ENCODE measurements around the gene LAMA5. TPM values are rescaled to one million over a fixed set of nuclear protein-coding genes. Genes with fewer than 3 reads are reported as not detected.

LAMA5 gene
- total RNA-seq, 4 donors from 2014 or later = 13.0 to 35.8 (median 22.7) TPM

GRCh38 chr20:62362991-62363919 is 3.9 kb downstream of the LAMA5 start:
- intact Hi-C loops (cut with DNase I; ENCODE audit: low total_unique reads) (no loop called here), in situ Hi-C loops (cut with MboI; ENCODE audit: low sequenced_read_pairs in 4 of 4) (no loop called here)
- peak in 1 of 5 experiments; percentile 8 for TF ChIP-seq CTCF (IDR thresholded peaks at IDR 0.05 in 4 of 5, conservative IDR thresholded peaks at IDR 0.05 in 1 of 5)
- TF ChIP-seq POLR2A (IDR thresholded peaks at IDR 0.05) = no peak
- no peaks in the 10 kb centered on the region for H3K27me3 ChIP-seq
- DNase-seq = peak in 1 of 2 donors; percentile 11
- peaks cover 50 to 60% of the 10 kb centered on the region in 2 donors for H3K4me1 ChIP-seq
- H3K9me3 ChIP-seq = no peaks in the 10 kb centered on the region
- no peaks in the 10 kb centered on the region for H3K36me3 ChIP-seq
- H3K4me3 ChIP-seq = peak overlapping the region in 1 of 4 donors; percentile 63
- H3K27ac ChIP-seq = peak overlapping the region; percentile 87 to 90 (median 90)
- no peak for ATAC-seq

- H3K27ac ChIP-seq = peak overlapping the region in 3 of 4 donors; percentile 89 to 90 (median 90)
- in situ Hi-C loops (cut with MboI; ENCODE audit: low sequenced_read_pairs in 4 of 4) (no loop called here), intact Hi-C loops (cut with DNase I; ENCODE audit: low total_unique reads) (no loop called here)
- DNase-seq (no peak), ATAC-seq (no peak)
- peaks cover 50 to 60% of the 10 kb centered on the region in 2 donors for H3K4me1 ChIP-seq
- H3K9me3 ChIP-seq = no peaks in the 10 kb centered on the region
- no peak overlapping the region for H3K4me3 ChIP-seq
- no peaks in the 10 kb centered on the region for H3K27me3 ChIP-seq
- TF ChIP-seq CTCF (IDR thresholded peaks at IDR 0.05 in 4 of 5, conservative IDR thresholded peaks at IDR 0.05 in 1 of 5) (no peak), POLR2A (IDR thresholded peaks at IDR 0.05) (no peak)
- H3K36me3 ChIP-seq = no peaks in the 10 kb centered on the region
Observed at GRCh38 chr20:62362590-62362940, 4.5 kb downstream of the LAMA5 start.

- H3K4me3 ChIP-seq = no peak overlapping the region
- H3K36me3 ChIP-seq = no peaks in the 10 kb centered on the region
- H3K27me3 ChIP-seq = no peaks in the 10 kb centered on the region
- in situ Hi-C loops (cut with MboI; ENCODE audit: low sequenced_read_pairs in 4 of 4) = no loop called here
- H3K27ac ChIP-seq = peak overlapping the region; percentile 43 to 90 (median 90)
- H3K4me1 ChIP-seq = peaks cover 55 to 63% of the 10 kb centered on the region in 2 donors
- ATAC-seq (no peak), DNase-seq (no peak)
- H3K9me3 ChIP-seq = no peaks in the 10 kb centered on the region
- TF ChIP-seq CTCF (IDR thresholded peaks at IDR 0.05 in 4 of 5, conservative IDR thresholded peaks at IDR 0.05 in 1 of 5) (no peak), POLR2A (IDR thresholded peaks at IDR 0.05) (no peak)
- intact Hi-C loops (cut with DNase I; ENCODE audit: low total_unique reads) = no loop called here
Observed at GRCh38 chr20:62361799-62362589, 5.1 kb downstream of the LAMA5 start.

- no peak for DNase-seq
- no peak for ATAC-seq
- Histone ChIP-seq H3K9me3 (no peaks in the 10 kb centered on the region), H3K27ac (peak overlapping the region; percentile 43 to 90 (median 90)), H3K36me3 (no peaks in the 10 kb centered on the region), H3K4me3 (no peak overlapping the region), H3K4me1 (peaks cover 64% of the 10 kb centered on the region in 2 donors), H3K27me3 (no peaks in the 10 kb centered on the region)
- intact Hi-C loops (cut with DNase I; ENCODE audit: low total_unique reads) (no loop called here), in situ Hi-C loops (cut with MboI; ENCODE audit: low sequenced_read_pairs in 4 of 4) (no loop called here)
- TF ChIP-seq POLR2A (IDR thresholded peaks at IDR 0.05) (no peak), CTCF (IDR thresholded peaks at IDR 0.05 in 4 of 5, conservative IDR thresholded peaks at IDR 0.05 in 1 of 5) (no peak)
Observed at GRCh38 chr20:62360854-62361798, 6.0 kb downstream of the LAMA5 start.

Data from gastrocnemius medialis (tissue), 4 donors.